ENCODE results near the gene CORT.
A peak's percentile ranks its signal among the peaks of the same experiment; 100 is the strongest.

The CORT gene

DNA sequence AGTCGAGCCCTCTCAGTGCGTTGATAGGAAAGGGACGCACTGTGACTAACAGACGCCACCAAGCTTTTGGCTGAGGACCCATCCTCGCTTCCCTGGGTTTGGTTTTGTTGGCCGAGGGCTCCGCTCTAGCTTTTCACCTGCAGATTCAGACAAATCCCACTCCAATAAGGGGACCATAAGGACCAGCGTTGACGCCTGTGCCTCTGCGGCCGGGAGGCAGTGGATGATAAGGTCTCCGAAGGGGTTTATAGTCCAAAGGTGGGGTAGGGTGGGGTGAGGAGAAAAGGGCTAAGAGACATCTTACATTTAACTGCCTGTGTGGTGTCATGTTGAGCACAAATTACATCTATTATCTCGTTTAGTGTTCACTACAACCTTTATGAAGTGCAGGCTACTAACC lies 25.7 kb downstream of the CORT start:
- Histone ChIP-seq H3K9ac (ENCODE audit: low read length) (peak overlapping the region; percentile 81), H3K4me1 (ENCODE audit: control insufficient read depth, insufficient read depth, low read length) (peaks cover 13% of the 10 kb centered on the region; the same call in 1 of the 2 replicates), H3K36me3 (ENCODE audit: control insufficient read depth, insufficient read depth, low read length) (peaks cover 3% of the 10 kb centered on the region), H3K4me3 (ENCODE audit: low read depth, low read length) (peak overlapping the region; percentile 83), H3K27me3 (ENCODE audit: control insufficient read depth, insufficient read depth, low read length) (no peaks in the 10 kb centered on the region), H3K27ac (ENCODE audit: low read depth, low read length) (peak overlapping the region; percentile 49; the same call in 1 of the 2 replicates), H3K9me3 (ENCODE audit: control insufficient read depth, insufficient read depth, low read depth, low read length) (no peaks in the 10 kb centered on the region)

- no peak overlapping the region for H3K4me3 ChIP-seq (ENCODE audit: low read depth, low read length)
- H3K27ac ChIP-seq (ENCODE audit: low read depth, low read length): no peak overlapping the region
- H3K4me1 ChIP-seq (ENCODE audit: control insufficient read depth, insufficient read depth, low read length): peaks cover 7% of the 10 kb centered on the region; the same call in 1 of the 2 replicates
- no peak overlapping the region for H3K9ac ChIP-seq (ENCODE audit: low read length)
- no peaks in the 10 kb centered on the region for H3K27me3 ChIP-seq (ENCODE audit: control insufficient read depth, insufficient read depth, low read length)
- no peaks in the 10 kb centered on the region for H3K9me3 ChIP-seq (ENCODE audit: control insufficient read depth, insufficient read depth, low read depth, low read length)
- H3K36me3 ChIP-seq (ENCODE audit: control insufficient read depth, insufficient read depth, low read length): no peaks in the 10 kb centered on the region
Observed at GRCh38 chr1:10479296-10479695, 29.5 kb downstream of the CORT start.

DNA sequence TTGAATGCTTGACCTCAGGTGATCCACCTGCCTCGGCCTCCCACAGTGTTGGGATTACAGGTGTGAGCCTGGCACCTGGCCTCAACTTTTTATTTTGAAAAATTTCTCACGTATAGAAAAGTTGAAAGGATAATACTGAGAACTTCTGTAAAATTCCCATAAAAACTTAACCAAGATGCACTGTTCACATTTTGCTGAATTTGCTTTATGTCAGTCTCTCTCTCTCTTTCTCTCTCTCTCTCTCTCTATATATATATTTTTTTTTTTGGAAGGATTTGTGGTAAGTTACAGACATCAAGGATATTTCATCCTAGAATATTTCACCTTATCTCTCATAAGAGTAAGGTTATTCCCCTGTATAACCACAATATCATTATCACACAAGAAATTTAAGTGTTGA lies 30.8 kb downstream of the CORT start:
- Histone ChIP-seq H3K4me1 (ENCODE audit: control insufficient read depth, insufficient read depth, low read length) (peaks cover 7% of the 10 kb centered on the region; the same call in 1 of the 2 replicates), H3K9ac (ENCODE audit: low read length) (no peak overlapping the region), H3K9me3 (ENCODE audit: control insufficient read depth, insufficient read depth, low read depth, low read length) (no peaks in the 10 kb centered on the region), H3K36me3 (ENCODE audit: control insufficient read depth, insufficient read depth, low read length) (no peaks in the 10 kb centered on the region), H3K4me3 (ENCODE audit: low read depth, low read length) (no peak overlapping the region), H3K27ac (ENCODE audit: low read depth, low read length) (no peak overlapping the region), H3K27me3 (ENCODE audit: control insufficient read depth, insufficient read depth, low read length) (no peaks in the 10 kb centered on the region)

DNA sequence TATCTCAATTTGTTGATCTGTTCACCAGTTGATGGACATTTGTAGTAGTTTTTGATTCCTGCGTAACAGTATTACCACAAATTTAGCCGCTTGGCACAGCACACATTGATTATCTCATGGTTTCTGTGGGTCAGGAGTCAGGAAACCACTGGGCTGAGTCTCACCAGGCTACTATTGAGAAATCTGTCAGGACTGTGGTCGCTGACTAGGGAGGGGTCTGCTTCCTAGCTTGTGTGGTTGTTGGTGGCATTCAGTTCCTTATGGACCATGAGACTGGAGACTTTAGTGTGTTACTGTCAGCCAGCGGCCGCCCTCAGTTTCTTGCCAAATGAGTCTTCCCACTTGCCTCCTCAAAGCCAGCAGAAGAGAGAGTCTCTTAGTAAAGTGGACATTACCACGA lies 34.7 kb downstream of the CORT start:
- H3K4me3 ChIP-seq (ENCODE audit: low read depth, low read length): no peak overlapping the region
- H3K36me3 ChIP-seq (ENCODE audit: control insufficient read depth, insufficient read depth, low read length): no peaks in the 10 kb centered on the region
- H3K27ac ChIP-seq (ENCODE audit: low read depth, low read length): no peak overlapping the region
- H3K9ac ChIP-seq (ENCODE audit: low read length): no peak overlapping the region
- no peaks in the 10 kb centered on the region for H3K9me3 ChIP-seq (ENCODE audit: control insufficient read depth, insufficient read depth, low read depth, low read length)
- H3K27me3 ChIP-seq (ENCODE audit: control insufficient read depth, insufficient read depth, low read length): no peaks in the 10 kb centered on the region
- no peaks in the 10 kb centered on the region for H3K4me1 ChIP-seq (ENCODE audit: control insufficient read depth, insufficient read depth, low read length)

DNA sequence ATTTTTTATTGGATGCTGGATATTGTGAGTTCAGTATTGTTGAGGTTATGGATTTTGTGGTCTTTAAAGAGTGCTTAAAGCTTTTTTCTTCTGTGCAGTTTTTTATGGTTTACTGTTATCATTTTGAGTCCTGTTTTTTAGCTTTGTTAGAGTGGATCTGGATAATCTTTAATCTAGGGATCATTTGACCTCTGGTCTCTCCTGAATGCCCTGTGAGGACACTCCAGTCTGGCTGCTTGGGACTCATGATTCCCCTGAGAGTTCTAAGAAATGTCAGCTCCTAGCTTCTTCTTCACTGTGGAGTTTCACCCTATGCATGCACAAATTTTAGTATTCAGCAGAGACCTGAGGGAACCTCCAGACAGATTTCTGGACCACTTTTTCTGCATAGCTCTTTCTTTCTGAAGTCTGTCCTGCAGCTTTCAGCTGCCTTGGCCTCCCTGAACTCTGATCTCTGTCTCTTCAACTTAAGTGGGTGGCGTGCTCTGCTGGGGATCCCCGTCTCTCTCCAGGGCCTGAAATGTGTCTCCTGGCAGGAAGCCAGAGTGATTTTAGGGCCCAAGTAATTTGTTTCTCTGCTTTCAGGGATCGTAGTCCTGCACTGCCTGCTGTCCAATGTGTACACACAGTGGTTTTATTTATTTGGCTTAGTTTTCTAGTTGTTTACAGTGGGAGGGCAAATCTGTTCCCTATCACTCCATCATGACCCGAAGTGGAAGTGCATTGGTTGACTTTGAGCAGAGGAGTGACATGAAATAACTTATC lies 39.6 kb downstream of the CORT start:
- Histone ChIP-seq H3K27ac (ENCODE audit: low read depth, low read length) (no peak overlapping the region), H3K4me1 (ENCODE audit: control insufficient read depth, insufficient read depth, low read length) (peaks cover 6% of the 10 kb centered on the region; the same call in 1 of the 2 replicates), H3K27me3 (ENCODE audit: control insufficient read depth, insufficient read depth, low read length) (no peaks in the 10 kb centered on the region), H3K9ac (ENCODE audit: low read length) (no peak overlapping the region), H3K36me3 (ENCODE audit: control insufficient read depth, insufficient read depth, low read length) (no peaks in the 10 kb centered on the region), H3K4me3 (ENCODE audit: low read depth, low read length) (no peak overlapping the region), H3K9me3 (ENCODE audit: control insufficient read depth, insufficient read depth, low read depth, low read length) (no peaks in the 10 kb centered on the region)

DNA sequence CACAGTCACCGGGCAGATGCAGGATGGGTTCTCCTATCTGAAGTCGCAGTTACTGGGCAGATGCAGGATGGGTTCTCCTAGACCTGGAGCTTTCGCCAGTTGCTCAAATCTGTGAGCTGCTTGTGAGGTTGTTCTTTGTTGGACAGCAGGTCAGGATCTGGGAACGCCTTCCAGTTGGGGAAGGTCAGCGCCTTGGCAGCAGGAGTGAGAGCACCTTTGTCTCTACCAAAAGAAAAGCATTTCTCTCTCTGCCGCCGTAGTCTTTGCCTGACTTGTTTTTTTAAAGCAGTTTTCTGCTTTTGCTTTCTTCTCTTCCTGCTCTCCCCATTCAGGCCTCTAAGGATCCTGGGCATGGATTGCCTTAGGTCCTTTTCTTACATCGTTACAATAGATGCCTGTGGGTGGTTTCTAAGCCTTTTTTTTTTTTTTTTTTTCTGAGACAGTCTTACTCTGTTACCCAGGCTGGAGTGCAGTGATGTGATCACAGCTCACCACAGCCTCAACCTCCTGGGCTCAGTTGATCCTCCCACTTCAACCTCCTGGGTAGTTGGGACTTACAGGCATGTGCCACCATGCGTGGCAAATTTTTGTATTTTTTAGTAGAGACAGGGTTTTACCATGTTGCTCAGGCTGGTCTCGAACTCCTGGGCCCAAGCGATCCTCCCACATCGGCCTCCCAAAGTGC lies 40.6 kb downstream of the CORT start:
- H3K4me1 ChIP-seq (ENCODE audit: control insufficient read depth, insufficient read depth, low read length): peaks cover 9% of the 10 kb centered on the region; the same call in 1 of the 2 replicates
- no peaks in the 10 kb centered on the region for H3K9me3 ChIP-seq (ENCODE audit: control insufficient read depth, insufficient read depth, low read depth, low read length)
- H3K27me3 ChIP-seq (ENCODE audit: control insufficient read depth, insufficient read depth, low read length): no peaks in the 10 kb centered on the region
- no peak overlapping the region for H3K9ac ChIP-seq (ENCODE audit: low read length)
- H3K27ac ChIP-seq (ENCODE audit: low read depth, low read length): no peak overlapping the region
- no peaks in the 10 kb centered on the region for H3K36me3 ChIP-seq (ENCODE audit: control insufficient read depth, insufficient read depth, low read length)
- H3K4me3 ChIP-seq (ENCODE audit: low read depth, low read length): no peak overlapping the region

DNA sequence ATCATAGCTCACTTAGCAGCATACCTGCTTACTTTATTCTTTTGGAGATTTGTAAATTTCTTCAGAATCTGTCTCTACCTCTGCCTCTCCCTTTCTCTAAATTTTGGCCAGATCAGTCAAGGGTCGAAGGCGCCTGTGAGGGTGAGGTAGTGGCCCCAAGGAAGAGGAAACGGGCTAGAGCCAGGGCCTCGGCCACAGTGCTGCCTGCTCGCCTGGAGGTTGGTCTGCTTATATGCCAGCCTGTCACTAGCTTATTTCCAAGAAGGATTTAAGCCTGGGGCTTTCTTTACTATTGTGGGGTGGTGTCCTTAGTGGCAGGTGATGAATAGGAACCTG lies 44.6 kb downstream of the CORT start:
- Histone ChIP-seq H3K9me3 (ENCODE audit: control insufficient read depth, insufficient read depth, low read depth, low read length) (no peaks in the 10 kb centered on the region), H3K27me3 (ENCODE audit: control insufficient read depth, insufficient read depth, low read length) (no peaks in the 10 kb centered on the region), H3K4me1 (ENCODE audit: control insufficient read depth, insufficient read depth, low read length) (peaks cover 9% of the 10 kb centered on the region; the same call in 1 of the 2 replicates), H3K27ac (ENCODE audit: low read depth, low read length) (no peak overlapping the region), H3K9ac (ENCODE audit: low read length) (no peak overlapping the region), H3K36me3 (ENCODE audit: control insufficient read depth, insufficient read depth, low read length) (peaks cover 9% of the 10 kb centered on the region), H3K4me3 (ENCODE audit: low read depth, low read length) (no peak overlapping the region)

DNA sequence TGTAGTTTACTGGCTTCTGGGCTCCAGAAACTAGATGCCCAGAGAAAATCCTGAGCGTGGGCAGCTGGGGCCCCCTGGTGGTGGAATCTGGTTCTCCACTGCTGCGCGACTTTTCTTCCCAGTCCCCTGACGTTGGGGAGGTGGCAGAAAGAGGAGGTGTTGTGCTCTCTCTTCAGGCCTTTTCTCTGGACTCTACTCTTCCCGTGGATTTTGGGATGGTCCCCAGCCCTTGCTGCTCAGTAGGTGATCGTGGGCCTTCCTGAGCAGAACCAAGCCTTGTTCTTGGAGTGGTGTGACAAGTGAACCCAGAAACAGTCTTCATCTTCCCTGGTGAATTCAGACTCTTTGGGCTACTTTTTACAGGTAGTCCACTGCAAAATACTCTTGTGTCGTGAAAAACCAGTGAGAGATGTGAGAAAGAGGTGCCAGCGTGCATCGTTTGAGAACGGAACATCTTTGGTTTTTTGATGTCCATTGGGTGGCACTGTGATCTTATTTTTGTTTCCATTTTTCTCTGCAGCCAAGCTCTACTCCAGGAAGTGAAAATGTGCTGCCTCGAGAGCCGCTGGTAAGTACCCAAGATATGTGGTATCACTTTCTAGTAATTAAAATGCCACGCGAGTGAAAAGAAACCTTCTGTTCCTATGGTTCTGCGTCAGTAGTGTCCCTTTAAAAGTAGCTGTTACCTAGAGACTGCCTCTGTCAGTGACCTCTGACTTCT lies 45.1 kb downstream of the CORT start:
- H3K27ac ChIP-seq (ENCODE audit: low read depth, low read length): no peak overlapping the region

DNA sequence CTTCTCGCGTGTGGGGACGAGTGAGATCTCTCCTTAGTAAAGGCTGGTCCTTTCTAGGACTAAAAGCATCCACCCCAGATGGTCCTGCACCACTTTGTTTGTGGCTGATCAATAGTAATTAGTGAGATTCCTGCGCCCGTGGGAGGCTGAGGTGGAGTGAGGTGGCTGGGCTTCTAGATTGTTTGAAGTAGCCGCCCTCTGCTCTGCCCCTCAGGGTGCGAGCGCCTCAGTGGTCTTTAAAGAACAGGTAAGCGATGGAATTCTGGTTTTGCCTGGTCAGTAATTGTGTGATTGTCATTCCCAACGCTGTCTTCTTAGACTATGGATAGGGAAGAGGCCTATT lies 45.6 kb downstream of the CORT start:
- Histone ChIP-seq H3K9ac (ENCODE audit: low read length) (no peak overlapping the region), H3K27ac (ENCODE audit: low read depth, low read length) (no peak overlapping the region), H3K4me1 (ENCODE audit: control insufficient read depth, insufficient read depth, low read length) (peaks cover 3% of the 10 kb centered on the region; the same call in 1 of the 2 replicates), H3K36me3 (ENCODE audit: control insufficient read depth, insufficient read depth, low read length) (peaks cover 9% of the 10 kb centered on the region), H3K4me3 (ENCODE audit: low read depth, low read length) (no peak overlapping the region), H3K27me3 (ENCODE audit: control insufficient read depth, insufficient read depth, low read length) (no peaks in the 10 kb centered on the region), H3K9me3 (ENCODE audit: control insufficient read depth, insufficient read depth, low read depth, low read length) (no peaks in the 10 kb centered on the region)

More for the DNA sequence above, 45.1 kb downstream of the CORT start:
- H3K27me3 ChIP-seq (ENCODE audit: control insufficient read depth, insufficient read depth, low read length): no peaks in the 10 kb centered on the region
- peaks cover 9% of the 10 kb centered on the region; the same call in 1 of the 2 replicates for H3K4me1 ChIP-seq (ENCODE audit: control insufficient read depth, insufficient read depth, low read length)
- H3K9me3 ChIP-seq (ENCODE audit: control insufficient read depth, insufficient read depth, low read depth, low read length): no peaks in the 10 kb centered on the region
- H3K9ac ChIP-seq (ENCODE audit: low read length): no peak overlapping the region
- peaks cover 9% of the 10 kb centered on the region for H3K36me3 ChIP-seq (ENCODE audit: control insufficient read depth, insufficient read depth, low read length)
- H3K4me3 ChIP-seq (ENCODE audit: low read depth, low read length): no peak overlapping the region

- Histone ChIP-seq H3K9me3 (ENCODE audit: control insufficient read depth, insufficient read depth, low read depth, low read length) (no peaks in the 10 kb centered on the region), H3K4me1 (ENCODE audit: control insufficient read depth, insufficient read depth, low read length) (peaks cover 3% of the 10 kb centered on the region; the same call in 1 of the 2 replicates), H3K36me3 (ENCODE audit: control insufficient read depth, insufficient read depth, low read length) (peaks cover 9% of the 10 kb centered on the region), H3K4me3 (ENCODE audit: low read depth, low read length) (no peak overlapping the region), H3K27me3 (ENCODE audit: control insufficient read depth, insufficient read depth, low read length) (no peaks in the 10 kb centered on the region), H3K9ac (ENCODE audit: low read length) (no peak overlapping the region), H3K27ac (ENCODE audit: low read depth, low read length) (no peak overlapping the region)
Observed at GRCh38 chr1:10495952-10496351, 46.1 kb downstream of the CORT start.

DNA sequence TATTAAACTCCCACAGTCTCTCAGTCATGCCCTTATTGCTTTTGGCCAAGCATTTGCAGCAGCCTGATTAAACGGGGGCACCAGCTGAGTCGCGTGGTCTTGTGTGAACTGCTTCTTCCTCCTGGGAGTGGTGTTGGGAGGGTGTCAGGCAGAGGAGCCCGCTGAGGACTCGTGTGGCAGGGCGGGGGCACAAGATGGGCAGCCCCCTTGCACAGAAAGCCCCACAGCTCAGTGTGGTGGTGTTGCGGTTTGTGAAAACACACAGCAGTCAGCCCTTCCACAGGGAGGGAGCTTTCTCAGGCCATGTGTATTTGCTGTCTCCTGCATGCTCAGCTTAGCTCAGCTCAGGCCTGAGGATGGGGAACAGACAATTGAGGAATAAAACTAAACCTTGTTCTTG lies 47.3 kb downstream of the CORT start:
- Histone ChIP-seq H3K36me3 (ENCODE audit: control insufficient read depth, insufficient read depth, low read length) (peaks cover 9% of the 10 kb centered on the region), H3K4me1 (ENCODE audit: control insufficient read depth, insufficient read depth, low read length) (peaks cover 3% of the 10 kb centered on the region; the same call in 1 of the 2 replicates), H3K27ac (ENCODE audit: low read depth, low read length) (no peak overlapping the region), H3K9me3 (ENCODE audit: control insufficient read depth, insufficient read depth, low read depth, low read length) (no peaks in the 10 kb centered on the region), H3K27me3 (ENCODE audit: control insufficient read depth, insufficient read depth, low read length) (no peaks in the 10 kb centered on the region), H3K4me3 (ENCODE audit: low read depth, low read length) (no peak overlapping the region), H3K9ac (ENCODE audit: low read length) (no peak overlapping the region)

Measured in HUES6 (cell line).